GM23338 (cell line): ENCODE data around the gene ROCK2. TPM values are rescaled to one million over a fixed set of nuclear protein-coding genes. Genes with fewer than 3 reads are reported as not detected.

Source experiments
- ATAC-seq: fragments of 200-7000 bp; cut with Tn5 transposase; 3 replicates; pipeline ENCODE4 v1.9.1; 2020
- DNase-seq: peaks from one replicate; pipeline ENCODE4 v3.0.0-alpha.2; 2015; ENCODE audit warnings: low spot score
- H2AFZ ChIP-seq: fragments of 200-600 bp; sonication (generic); 2 replicates; pipeline ENCODE4 v1.8.0; 2016; ENCODE audit warnings: antibody characterized with exemption, mild to moderate bottlenecking, moderate library complexity
- H3F3A ChIP-seq: fragments of 200-600 bp; sonication (generic); replicated peaks from 2 replicates; pipeline ENCODE4 v1.8.0; 2017; ENCODE audit warnings: antibody characterized with exemption, mixed run types, low read depth
- H3K27ac ChIP-seq: fragments of 200-600 bp; sonication (generic); 2 replicates; pipeline ENCODE4 v1.6.1; 2016; ENCODE audit warnings: low read depth
- H3K27me3 ChIP-seq: fragments of 200-600 bp; sonication (generic); 2 replicates; pipeline ENCODE4 v1.8.0; 2016; ENCODE audit warnings: mild to moderate bottlenecking, mixed run types, moderate library complexity; ENCODE audit not compliant: insufficient read depth
- H3K36me3 ChIP-seq: fragments of 200-600 bp; sonication (generic); 2 replicates; pipeline ENCODE4 v1.8.0; 2016; ENCODE audit warnings: mild to moderate bottlenecking; ENCODE audit not compliant: insufficient read depth
- H3K4me1 ChIP-seq: fragments of 200-600 bp; sonication (generic); 2 replicates; pipeline ENCODE4 v1.8.0; 2016; ENCODE audit warnings: mild to moderate bottlenecking, moderate library complexity; ENCODE audit not compliant: insufficient read depth
- H3K4me2 ChIP-seq: fragments of 200-600 bp; sonication (generic); 2 replicates; pipeline ENCODE4 v1.7.1; 2017; ENCODE audit warnings: mixed run types
- H3K4me3 ChIP-seq: fragments of 200-600 bp; sonication (generic); 2 replicates; pipeline ENCODE4 v1.6.1; 2016; ENCODE audit warnings: mixed run types
- H3K79me2 ChIP-seq: fragments of 200-600 bp; sonication (generic); replicated peaks from 2 replicates; pipeline ENCODE4 v1.8.0; 2017; ENCODE audit warnings: mild to moderate bottlenecking; ENCODE audit not compliant: insufficient read depth
- H3K9me2 ChIP-seq: fragments of 200-600 bp; sonication (generic); 2 replicates; pipeline ENCODE4 v1.8.0; 2017; ENCODE audit not compliant: insufficient read depth
- H4K20me1 ChIP-seq: fragments of 200-600 bp; sonication (generic); replicated peaks from 2 replicates; pipeline ENCODE4 v1.8.0; 2017; ENCODE audit warnings: mild to moderate bottlenecking; ENCODE audit not compliant: insufficient read depth
- H3K27ac Mint-ChIP-seq: 2 replicates; pipeline ENCODE4 v1.8.0; 2020; ENCODE audit warnings: inconsistent platforms, mild to moderate bottlenecking, moderate library complexity, mixed read lengths
- H3K27me3 Mint-ChIP-seq: 3 replicates; pipeline ENCODE4 v1.8.0; 2022; ENCODE audit warnings: low read depth, mild to moderate bottlenecking, moderate library complexity, mixed read lengths, inconsistent platforms; ENCODE audit not compliant: insufficient read depth, poor library complexity
- H3K36me3 Mint-ChIP-seq: 3 replicates; pipeline ENCODE4 v1.8.0; 2021; ENCODE audit warnings: low read depth, mild to moderate bottlenecking, inconsistent platforms, moderate library complexity, mixed read lengths
- H3K4me1 Mint-ChIP-seq: 3 replicates; pipeline ENCODE4 v1.8.0; 2020; ENCODE audit warnings: mild to moderate bottlenecking, inconsistent platforms, mixed read lengths
- H3K4me3 Mint-ChIP-seq: 3 replicates; pipeline ENCODE4 v1.8.0; 2021; ENCODE audit warnings: moderate library complexity, mild to moderate bottlenecking, inconsistent platforms, mixed read lengths
- H3K9me3 Mint-ChIP-seq: 3 replicates; pipeline ENCODE4 v1.8.0; 2020; ENCODE audit warnings: moderate library complexity, mild to moderate bottlenecking, inconsistent platforms, mixed read lengths
- CREB1 ChIP-seq: fragments of 250-450 bp; sonication (Bioruptor Pico); IDR thresholded peaks from 2 replicates; pipeline ENCODE4 v1.5.0; 2020; ENCODE audit warnings: low read depth, mild to moderate bottlenecking, moderate library complexity
- CTCF ChIP-seq, 2 experiments: fragments of 200-600 bp in 1 of 2; sonication (generic) in 1 of 2; conservative IDR thresholded peaks; 2 replicates each; pipeline versions ENCODE4 v1.5.1 to v1.6.1; 2016 to 2017; ENCODE audit warnings: antibody characterized with exemption in 2 of 2, low read depth in 2 of 2, mild to moderate bottlenecking in 2 of 2, moderate library complexity in 1 of 2
- EZH2 ChIP-seq: fragments of 200-600 bp; sonication (generic); IDR thresholded peaks from one replicate; pipeline ENCODE4 v1.8.0; 2017; ENCODE audit warnings: antibody characterized with exemption, mild to moderate bottlenecking, low read depth; ENCODE audit not compliant: unreplicated experiment
- EZH2phosphoT487 ChIP-seq: fragments of 200-600 bp; sonication (generic); IDR thresholded peaks from one replicate; pipeline ENCODE4 v1.8.1; 2018; ENCODE audit warnings: antibody characterized with exemption; ENCODE audit not compliant: unreplicated experiment
- JUNB ChIP-seq: IDR thresholded peaks from one replicate; pipeline ENCODE4 v1.6.1; 2016; ENCODE audit warnings: antibody characterized with exemption; ENCODE audit not compliant: unreplicated experiment
- NANOG ChIP-seq: IDR thresholded peaks from 2 replicates; pipeline ENCODE4 v1.6.1; 2016; ENCODE audit warnings: antibody characterized with exemption, borderline replicate concordance
- POLR2AphosphoS5 ChIP-seq: IDR thresholded peaks from 2 replicates; pipeline ENCODE4 v1.6.1; 2016; ENCODE audit warnings: antibody characterized with exemption, low read depth
- REST ChIP-seq: IDR thresholded peaks from one replicate; pipeline ENCODE4 v1.6.1; 2018; ENCODE audit warnings: antibody characterized with exemption; ENCODE audit not compliant: unreplicated experiment
- STAT1 ChIP-seq: IDR thresholded peaks from one replicate; pipeline ENCODE4 v1.6.1; 2016; ENCODE audit warnings: antibody characterized with exemption; ENCODE audit not compliant: unreplicated experiment
- ZNF114 ChIP-seq: fragments of 250-450 bp; sonication (Bioruptor Pico); IDR thresholded peaks from 2 replicates; pipeline ENCODE4 v1.5.0; 2020; ENCODE audit warnings: mild to moderate bottlenecking, moderate library complexity
- ZNF331 ChIP-seq: fragments of 250-450 bp; sonication (Bioruptor Pico); IDR thresholded peaks from 2 replicates; pipeline ENCODE4 v1.5.0; 2020; ENCODE audit warnings: low read depth, mild to moderate bottlenecking, moderate library complexity
- ZNF462 ChIP-seq: fragments of 250-450 bp; sonication (Bioruptor Pico); IDR thresholded peaks from 2 replicates; pipeline ENCODE4 v1.5.0; 2020; ENCODE audit warnings: mild to moderate bottlenecking, moderate library complexity
- polyA plus RNA-seq: library from polyadenylated mRNA; unstranded; fragments of >200 nt; fragmentation: Nextera tagmentation; extraction: Ambion mirVana; gene quantifications from 2 replicates; pipeline ENCODE4 v1.2.1, GENCODE V29; 2016
- total RNA-seq: library from RNA; depleted of rRNA; stranded (reverse); fragments of >200 nt; shearing (Covaris generic); gene quantifications from 2 replicates; pipeline ENCODE4 v1.2.3, GENCODE V29; 2014
- TF ChIP-seq, protein P1 (sequence below): IDR thresholded peaks from 2 replicates; pipeline ENCODE4 v1.6.1; 2016; ENCODE audit warnings: antibody characterized with exemption

Gene ROCK2
- total and polyA plus RNA-seq, 2 experiments from 2014 or later, result 16.4 to 28.0 TPM

GRCh38 chr2:11270891-11271290 lies 73.5 kb downstream of the ROCK2 start:
- Histone ChIP-seq H3K36me3 (no peaks in the 10 kb centered on the region), H3K4me2 (no peak overlapping the region), H3K4me3 (no peak overlapping the region), H3K4me1 (no peaks in the 10 kb centered on the region), H3K9me2 (no peaks in the 10 kb centered on the region), H3K79me2 (peaks cover 39% of the 10 kb centered on the region), H3K27ac (no peak overlapping the region), H2AFZ (no peak overlapping the region), H4K20me1 (no peaks in the 10 kb centered on the region; the same call in 1 of the 2 replicates), H3K27me3 (no peaks in the 10 kb centered on the region), H3F3A (no peaks in the 10 kb centered on the region)
- ATAC-seq, result no peak
- H3K36me3 Mint-ChIP-seq, result no peaks in the 10 kb centered on the region
- no peak overlapping the region for H3K4me3 Mint-ChIP-seq
- DNase-seq, result no peak
- no peaks in the 10 kb centered on the region for H3K27me3 Mint-ChIP-seq
- no peak overlapping the region for H3K27ac Mint-ChIP-seq
- TF ChIP-seq CTCF (conservative IDR thresholded peaks at IDR 0.05; ENCODE audit: low read depth in 2 of 2) (no peak), POLR2AphosphoS5 (no peak), JUNB (no peak), REST (no peak), STAT1 (no peak), CREB1 (CRISPR knock-in tag) (no peak), ZNF462 (CRISPR knock-in tag) (no peak), NANOG (no peak), EZH2phosphoT487 (no peak), EZH2 (no peak), ZNF331 (CRISPR knock-in tag) (no peak), ZNF114 (no peak)
- TF ChIP-seq, protein P1, sequence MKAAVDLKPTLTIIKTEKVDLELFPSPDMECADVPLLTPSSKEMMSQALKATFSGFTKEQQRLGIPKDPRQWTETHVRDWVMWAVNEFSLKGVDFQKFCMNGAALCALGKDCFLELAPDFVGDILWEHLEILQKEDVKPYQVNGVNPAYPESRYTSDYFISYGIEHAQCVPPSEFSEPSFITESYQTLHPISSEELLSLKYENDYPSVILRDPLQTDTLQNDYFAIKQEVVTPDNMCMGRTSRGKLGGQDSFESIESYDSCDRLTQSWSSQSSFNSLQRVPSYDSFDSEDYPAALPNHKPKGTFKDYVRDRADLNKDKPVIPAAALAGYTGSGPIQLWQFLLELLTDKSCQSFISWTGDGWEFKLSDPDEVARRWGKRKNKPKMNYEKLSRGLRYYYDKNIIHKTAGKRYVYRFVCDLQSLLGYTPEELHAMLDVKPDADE, result no peak
- peaks cover 5% of the 10 kb centered on the region; the same call in 2 of the 3 replicates for H3K4me1 Mint-ChIP-seq
- no peaks in the 10 kb centered on the region for H3K9me3 Mint-ChIP-seq
